ENCODE results near the gene C1orf174.
"Not testable (repeated sequence)": the region's sequence is repeated elsewhere in the genome, so short reads cannot be mapped to it uniquely, and the experiment has no call there.

The C1orf174 gene

DNA sequence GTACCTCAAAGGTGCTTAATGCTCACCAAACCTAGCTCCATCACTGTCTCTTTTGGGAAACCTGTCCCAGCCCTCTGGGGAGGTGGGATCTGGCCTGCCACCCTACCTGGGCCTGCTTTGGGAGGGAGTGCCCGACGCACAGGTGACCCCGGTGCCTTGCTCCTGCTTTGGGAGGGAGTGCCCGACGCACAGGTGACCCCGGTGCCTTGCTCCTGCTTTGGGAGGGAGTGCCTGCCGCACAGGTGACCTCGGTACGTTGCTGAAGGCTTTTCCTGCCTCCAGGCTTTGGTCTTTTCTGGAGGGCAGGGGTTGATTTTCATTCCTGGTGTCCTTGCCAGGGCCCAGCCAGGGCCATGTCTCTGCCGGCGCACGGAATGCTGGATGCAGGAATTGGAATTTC lies 25.2 kb upstream of the C1orf174 start:
- no peak for DNase-seq

DNA sequence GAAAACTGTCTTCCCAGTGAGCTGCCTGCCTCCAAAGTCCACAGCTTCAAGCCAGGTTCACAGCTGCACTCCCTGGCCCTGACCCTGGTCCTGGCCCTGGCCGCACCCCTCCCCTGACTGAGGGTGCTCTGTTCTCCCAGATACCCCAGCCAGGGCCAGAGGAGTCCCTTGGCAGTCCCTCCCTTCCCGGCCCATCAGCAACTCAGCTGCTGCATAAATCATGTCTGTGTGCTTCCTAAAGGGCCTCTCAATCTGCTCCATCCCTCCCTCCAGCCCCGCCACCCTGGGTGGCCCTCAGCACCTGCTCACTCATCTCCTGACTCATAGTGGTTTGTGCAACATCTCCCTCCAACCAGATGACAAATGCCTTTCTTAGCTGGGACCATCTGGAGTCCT lies 24.8 kb upstream of the C1orf174 start:
- no peak for DNase-seq

DNA sequence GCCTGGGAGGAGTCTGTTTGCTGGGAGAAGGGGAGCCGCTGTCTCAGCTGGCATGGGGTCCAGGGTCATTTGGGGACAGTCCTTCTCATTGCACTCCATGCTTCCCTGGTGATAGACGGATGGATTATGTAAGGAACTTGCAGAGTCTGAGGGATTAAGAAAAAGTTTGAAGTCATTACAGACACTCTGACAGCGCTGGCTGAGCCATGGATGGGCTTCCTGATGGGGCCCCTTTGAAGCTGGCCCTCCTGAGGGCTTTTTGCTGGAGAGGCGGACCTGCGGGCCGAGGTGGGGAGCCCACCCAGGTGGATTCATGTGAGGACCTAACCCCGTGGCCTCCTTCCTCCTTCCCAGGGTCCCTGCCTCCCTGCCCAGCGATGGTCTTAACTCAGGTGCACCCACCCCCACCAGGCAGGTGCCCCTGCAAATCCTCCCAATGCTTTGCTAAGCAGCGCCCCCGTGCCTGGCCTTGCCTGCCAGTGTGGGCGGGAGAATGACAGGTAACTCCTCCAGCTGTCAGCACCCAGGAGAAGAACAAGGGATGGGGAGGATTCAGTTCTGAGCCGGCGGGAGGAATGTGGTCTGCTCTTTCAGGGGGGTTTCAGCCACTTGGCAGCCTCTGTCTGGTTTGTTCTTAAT lies 24.2 kb upstream of the C1orf174 start:
- no peak for DNase-seq

DNA sequence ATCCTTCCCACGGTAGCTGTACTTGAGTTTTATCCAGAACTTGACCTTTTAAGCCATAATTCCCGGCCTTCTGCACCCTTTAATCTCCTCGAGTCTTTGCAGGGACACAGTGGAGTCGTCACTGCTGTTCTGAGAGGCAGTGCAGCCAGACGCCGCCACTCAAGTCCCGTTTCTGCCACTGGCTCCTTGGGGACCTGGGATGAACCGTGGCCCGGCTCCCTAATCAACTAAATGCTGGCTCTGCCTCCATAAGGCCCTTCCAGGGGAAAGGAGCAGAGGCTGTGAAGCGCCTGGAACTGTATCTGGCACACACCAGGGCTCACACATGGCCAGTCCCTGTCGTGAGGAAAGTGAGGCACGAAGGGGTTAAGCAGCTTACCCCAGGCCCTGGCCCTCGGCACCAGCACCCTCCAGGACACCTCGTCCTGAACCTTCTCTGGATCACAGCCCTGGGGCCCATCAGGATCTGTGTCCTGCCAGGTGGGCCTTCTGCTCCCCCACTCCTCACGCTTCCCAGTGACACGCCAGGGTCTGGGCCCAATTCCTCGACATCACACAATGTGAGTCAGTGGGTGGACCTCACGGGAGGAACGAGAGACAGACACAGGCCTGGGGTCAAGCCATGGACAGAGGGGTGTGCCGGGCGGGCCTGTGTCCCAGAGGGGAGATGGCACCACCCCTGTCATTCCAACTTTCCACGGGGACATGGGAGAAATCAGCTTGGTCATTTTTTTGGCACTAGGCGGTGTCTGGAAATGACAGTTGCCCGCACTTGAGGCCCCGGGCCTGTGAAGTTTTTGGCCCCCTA lies 23.5 kb upstream of the C1orf174 start:
- DNase-seq, result no peak

DNA sequence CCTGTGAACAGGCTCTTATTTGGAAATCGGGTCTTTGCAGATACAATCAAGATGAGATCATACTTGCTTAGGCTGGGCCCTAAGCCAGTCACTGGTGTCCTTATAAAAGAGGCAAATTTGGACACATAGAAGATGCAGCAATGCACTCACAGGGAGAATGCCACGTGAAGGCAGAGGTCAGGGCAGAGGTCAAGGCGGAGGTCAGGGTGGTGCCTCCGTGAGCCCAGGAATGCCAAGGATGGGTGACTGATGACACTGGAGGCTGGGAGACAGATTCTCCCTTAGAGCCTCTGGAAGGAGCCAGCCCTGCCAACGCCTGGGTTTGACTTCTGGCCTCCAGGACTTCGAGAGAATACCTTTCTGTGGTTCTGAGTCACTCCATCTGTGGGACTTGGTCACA lies 22.8 kb upstream of the C1orf174 start:
- DNase-seq, result no peak

DNA sequence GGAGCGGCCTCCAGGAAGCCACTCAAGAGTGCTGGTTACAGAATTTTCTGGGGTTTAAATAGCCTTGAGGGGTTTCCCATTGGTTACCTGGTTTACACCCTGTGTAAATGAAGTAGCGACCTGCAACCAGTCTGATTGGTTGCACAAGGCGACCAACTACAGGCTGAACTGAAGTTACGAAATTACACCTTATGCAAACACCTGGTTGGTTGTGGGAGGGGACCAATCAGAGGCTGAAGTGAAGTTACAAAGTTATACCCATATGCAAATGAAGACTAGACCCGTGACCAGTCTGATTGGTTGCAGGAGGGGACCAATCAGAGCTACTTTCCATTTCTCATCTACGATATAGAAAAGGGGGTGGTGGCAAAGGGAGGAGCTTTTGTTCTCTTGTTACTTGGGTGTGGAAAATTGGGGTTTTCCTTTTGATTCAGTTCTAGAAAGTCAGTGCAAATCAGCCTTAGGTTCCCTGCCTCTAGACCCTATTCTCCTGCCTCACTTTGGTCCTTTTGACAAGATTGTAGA lies 22.2 kb upstream of the C1orf174 start:
- peak; percentile 65 for DNase-seq

DNA sequence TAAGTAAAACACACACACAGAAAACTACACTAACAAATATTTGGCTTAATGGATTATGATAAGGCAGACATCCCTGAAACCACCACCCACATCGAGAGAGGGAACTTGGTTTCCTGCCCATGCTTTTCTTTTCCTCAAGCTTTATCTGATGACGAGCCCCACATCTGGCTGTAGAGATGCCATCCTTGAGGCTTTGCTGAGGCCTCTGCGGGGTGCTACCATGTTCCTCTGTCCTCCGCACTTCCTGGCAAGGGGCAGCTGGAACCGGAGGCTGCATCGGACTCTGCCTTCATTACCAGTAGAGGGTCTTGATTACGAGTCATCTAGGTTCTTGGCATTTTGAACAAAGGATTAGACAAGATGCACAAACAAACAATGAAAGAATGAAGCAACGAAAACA lies 21.7 kb upstream of the C1orf174 start:
- DNase-seq, result no peak

DNA sequence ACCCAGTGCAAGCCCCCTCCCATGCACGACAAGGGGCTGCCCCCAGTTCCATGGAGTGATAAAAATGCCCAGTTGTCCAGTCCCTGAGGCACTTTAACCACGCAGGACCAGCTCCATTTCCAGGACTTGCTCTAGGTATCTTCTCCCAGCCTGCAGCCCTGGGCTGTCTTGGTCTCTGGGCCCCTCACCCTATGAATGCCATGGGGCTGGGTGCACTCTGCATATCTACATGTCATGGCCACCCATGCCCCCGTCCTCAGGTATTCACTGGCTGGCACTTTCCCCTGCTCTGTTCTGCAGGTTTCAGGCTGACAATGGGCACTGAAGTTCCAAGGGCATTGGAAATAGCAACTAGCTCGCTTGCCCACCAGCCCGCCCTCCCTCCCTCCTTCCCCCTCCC lies 19.6 kb upstream of the C1orf174 start:
- DNase-seq, result no peak

DNA sequence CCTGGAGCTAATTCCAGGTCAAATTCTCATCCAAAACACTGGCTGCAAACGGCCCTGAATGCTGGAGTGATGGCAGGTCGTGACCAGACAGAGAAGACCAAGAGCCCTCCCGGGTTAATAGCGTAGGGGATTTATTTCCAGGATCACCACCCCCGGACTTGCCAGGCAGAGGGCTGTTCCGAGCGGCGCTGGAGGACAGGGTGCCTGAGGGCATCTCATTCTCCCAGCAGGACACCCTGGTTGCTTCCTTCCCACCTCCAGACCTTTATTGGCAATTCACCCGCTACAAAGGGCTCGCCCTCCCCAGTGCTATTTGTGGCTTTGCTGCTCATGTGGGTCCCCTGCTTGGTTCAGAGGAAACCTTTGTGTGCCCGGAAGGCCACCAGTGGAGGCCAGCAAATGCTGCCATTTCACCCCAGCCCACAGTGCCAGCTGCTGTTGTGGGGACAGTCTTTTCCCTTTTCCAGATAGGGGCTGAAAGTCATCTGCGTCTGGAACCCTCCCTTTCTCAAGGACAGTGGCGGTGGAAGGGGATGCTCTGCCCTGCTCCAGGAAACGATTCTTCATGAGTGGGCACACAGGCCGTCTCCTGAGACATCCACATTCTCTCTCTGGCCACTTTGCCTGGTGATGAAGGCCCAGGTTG lies 19.0 kb upstream of the C1orf174 start:
- no peak for DNase-seq

DNA sequence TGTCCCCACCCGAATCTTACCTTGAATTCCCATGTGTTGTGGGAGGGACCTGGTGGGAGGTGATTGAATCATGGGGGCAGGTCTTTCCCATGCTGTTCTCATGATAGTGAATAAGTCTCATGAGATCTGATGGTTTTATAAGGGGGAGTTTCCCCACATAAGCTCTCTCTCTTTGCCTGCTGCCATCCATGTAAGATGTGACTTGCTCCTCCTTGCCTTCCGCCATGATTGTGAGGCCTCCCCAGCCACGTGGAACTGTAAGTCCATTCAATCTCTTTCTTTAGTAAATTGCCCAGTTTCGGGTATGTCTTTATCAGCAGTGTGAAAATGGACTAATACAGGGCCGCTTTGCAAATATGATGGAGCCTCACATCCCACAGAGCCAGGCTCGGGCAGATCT lies 18.3 kb upstream of the C1orf174 start:
- not testable (repeated sequence) for DNase-seq

DNA sequence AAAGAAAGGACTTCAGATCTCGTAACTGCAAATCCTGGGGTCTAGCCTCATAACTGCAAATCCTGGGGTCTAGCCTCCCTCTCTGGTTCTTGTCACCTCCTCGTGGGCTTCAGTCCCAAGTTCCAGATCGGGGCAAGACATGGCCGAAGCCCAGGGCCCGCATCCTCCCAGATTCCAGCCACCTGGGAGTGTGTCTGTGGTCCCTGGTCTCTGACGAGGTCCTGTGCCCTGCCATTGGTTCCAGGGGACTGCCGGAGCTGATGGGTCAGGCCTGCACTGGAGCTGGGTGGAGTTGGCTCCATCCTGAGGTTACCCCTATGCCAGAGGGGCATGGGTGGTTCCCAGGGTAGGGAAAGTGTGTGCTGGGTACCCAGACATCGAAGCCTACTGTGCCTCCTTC lies 17.7 kb upstream of the C1orf174 start:
- no peak for DNase-seq

DNA sequence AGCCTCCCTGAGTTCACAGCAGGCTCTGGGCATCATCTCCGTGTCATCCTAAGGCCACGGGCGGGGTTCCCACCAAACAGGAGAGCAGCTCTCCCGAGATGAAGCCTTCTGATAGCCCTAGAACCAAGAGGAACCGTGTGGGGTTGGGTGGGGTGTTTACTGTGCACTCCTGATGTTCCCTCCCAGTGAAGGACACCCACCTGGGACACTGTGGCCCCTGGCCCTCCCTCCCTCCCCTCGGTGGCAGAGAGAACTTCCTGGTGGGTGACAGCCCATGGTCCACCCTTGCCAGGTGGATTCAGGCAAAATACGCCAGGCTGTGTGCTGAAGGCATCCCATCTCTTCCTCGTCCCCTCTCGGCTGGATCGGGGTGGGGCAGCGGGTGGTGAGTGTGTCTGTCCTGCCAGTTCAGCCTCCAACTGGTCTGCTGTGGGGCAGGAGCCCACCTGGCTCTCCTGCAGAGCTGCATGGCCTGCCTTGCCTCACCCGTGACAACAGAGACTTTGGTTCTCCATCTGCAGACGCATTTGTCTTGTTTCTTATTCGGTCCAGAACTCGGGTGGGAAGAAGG lies 15.6 kb upstream of the C1orf174 start:
- no peak for DNase-seq

DNA sequence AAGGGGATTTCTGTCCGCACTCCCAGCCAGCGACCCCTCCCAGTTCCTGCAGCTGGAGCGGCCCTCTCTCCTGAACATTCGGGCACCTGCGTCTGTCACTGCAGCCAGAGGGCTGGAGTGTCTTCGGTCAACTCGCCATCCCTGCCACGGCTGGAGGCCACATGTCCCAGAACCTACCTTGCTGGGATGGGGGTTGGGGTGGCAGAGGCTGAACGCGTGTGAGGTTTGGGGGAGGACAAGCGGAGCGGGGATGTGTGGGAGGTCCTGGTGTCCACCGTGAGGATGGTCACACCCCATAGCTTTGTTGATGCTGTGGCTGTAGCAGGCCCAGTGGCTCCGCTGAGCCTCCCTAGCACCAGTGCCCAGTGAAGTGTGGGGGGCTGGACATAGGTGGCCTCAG lies 14.8 kb upstream of the C1orf174 start:
- DNase-seq, result no peak

DNA sequence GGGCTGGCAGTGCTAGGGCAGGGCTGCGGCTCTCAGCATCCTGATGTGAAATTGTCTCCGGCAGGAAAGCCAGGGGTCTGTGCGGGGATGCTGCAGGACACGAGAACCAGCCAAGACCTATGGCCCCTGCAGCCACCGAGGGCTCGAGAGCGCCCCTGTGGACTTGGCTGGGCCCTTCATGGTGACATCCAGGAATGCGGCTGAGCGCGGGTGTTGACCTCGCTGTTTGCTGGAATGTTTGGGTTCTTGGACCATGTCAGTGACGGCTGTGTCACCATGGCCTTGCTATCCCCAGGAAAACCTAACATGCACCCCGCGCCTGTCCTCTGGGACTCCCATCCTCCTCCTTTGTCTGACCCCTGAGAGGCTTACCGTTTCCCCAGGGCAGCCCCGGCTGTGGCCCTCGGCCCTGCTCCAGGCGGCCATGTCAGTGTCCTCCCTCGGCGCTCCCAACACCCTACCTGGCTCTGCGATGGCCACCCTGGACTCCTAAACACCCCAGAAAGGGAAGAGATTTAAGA lies 14.3 kb upstream of the C1orf174 start:
- no peak for DNase-seq

DNA sequence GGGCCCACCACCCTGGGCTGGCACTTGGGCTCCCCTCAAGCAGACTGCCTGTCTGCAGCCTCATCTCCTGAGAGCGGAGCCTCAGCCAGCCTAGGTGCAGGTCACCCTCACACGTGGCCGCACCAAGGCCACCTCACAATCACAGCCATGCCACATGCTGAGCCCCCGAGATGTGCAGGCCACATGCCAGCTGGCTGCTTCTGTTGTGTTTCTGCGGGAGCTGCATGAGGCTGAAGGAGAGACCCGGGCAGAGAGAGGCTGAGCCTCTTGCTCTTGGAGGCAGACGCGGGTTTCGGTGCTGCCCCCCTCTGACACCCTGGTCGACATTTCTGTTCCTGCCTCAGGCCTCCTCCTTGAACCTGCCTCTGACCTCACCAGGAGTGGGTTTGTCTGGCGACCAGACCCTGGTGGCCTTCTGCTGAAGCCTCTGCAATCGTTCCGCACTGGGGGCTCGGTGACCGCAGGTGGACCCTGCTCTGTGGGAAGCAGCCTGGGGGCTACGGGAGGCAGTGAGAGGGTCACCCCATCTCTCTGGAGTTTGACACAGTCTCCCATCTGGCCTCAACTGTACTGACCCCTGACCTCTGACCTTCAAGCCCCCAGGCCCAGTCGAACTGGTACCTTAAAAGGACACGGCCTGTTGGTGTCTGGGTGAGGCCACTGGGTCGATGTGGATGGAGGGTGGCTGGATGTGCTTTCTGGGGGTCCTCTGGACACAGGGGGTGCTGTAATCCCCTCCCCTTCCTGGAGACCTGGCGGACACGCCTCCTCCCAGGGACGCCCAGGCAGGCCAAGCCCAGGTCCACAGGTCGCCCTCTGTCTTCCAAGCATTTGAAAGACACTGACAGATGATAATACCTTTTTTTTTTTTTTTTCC lies 13.0 kb upstream of the C1orf174 start:
- DNase-seq, result no peak

DNA sequence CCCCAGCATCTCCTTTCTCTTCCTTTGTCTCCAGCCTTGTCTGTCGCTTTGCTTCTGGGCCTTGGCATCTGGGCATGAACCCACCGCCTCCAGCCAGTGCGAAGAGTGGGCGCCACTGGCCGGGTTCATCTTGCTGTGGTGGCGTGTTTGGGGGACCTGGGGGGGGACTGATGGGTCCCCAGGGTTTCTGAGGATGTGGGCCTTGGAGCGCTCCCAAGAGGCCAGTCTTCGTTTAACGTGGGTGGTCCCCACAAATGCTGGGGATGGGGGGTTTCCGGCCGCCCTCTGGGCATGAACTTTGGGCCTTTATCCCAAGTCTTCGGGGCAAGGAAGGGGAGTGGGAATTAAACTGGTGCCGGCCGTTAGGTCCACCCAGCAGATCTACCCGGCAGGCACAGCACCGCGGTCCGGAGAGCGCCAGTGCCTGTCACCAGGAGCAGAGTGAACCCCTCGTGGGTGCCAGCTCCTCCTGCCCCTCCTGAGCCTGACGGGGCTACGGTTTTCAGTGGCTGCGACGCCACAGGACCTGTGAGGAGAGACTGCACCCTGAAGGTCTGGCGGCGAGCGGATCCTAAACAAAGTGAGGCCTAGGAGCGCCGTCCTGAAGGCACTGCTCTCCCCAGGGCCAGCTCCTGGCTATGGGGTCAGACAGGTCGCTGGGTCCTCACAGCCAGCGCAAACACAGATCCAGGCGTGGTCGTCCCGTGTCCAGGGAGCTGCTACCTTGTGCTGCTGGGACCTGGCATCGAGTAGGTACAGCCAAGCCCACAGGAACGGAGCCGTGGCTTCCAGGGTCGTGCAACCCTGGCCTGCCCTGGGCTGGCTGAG lies 12.1 kb upstream of the C1orf174 start:
- DNase-seq, result no peak

DNA sequence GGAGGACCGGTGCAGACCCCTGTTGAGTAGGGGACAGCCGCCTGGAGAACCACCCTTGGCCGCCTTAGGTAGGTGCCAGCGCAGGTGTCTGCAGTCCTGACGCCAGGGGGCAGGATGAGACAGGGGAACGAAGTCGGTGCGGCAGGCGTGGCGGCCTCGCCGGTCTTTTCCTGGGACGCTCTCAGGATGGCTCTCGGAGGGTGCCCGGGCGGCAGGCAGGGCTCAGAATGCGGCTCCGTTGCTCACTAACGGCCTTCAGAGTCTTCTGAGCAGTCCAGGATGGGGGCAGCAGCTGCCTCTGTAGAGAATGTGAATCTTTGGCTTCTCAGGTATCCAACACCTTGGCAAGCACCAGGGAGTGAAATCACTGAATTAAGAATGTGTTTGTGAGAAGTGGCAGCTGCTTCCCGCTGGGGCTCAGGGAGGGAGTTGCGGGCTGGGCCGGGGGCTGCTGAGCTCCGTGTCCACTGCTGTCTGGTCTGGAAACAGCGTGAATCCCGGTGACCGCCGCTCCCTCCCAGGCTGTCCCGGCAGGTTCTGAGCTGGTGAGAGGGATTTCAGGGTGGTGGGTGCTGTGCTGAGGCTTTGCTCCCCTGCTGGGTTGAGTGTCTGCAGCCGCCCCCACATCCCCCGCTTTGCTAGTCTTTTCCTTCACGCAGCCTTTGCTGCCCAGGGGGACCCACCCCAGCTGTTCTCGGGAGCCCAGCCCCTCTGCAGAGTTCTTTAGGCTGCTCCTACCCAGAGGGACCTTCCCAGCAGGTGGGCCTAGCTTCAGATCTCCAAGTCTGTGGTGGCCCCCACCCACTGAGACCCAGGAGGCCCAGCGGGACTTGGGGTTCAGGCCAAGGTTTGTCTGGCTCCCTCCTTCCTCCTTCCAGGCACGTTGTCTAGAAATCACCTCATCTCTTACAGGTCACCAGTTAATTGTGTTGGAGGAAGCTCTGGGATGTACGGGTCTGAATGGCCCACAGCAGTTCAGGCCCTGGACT lies 11.1 kb upstream of the C1orf174 start:
- DNase-seq, result peak; percentile 76

DNA sequence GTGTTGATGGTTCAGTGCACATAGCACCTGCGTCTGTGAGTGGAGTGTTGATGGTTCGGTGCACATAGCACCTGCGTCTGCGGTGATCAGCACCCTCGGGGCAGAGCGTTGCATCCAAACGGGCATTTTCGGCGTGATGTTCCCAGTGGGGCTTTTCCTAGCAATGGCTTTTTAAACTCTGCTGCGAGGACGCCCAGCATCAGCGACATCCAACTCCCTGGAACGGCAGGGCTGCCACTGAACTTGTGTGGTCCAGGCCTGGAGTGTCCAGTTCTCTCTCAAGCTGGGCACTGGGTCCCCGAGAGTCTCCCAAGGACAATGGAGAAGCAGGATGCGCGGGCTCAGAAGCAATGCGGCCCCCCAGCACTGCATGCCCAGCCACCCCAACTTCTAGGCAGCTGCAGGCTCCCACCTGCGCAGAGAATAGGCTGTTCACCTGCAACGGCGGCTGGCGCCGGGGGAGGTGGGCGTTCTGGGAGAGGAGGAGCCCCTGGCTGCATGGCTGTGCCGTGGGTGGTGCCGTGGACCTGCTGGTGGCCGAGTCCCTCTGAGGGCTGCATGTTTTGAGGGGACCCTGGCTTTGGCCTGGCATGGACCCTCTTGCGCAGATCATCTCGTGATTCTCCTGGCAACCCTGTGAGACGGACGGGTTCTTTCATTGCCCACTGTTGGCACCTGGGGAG lies 10.1 kb upstream of the C1orf174 start:
- no peak for DNase-seq

DNA sequence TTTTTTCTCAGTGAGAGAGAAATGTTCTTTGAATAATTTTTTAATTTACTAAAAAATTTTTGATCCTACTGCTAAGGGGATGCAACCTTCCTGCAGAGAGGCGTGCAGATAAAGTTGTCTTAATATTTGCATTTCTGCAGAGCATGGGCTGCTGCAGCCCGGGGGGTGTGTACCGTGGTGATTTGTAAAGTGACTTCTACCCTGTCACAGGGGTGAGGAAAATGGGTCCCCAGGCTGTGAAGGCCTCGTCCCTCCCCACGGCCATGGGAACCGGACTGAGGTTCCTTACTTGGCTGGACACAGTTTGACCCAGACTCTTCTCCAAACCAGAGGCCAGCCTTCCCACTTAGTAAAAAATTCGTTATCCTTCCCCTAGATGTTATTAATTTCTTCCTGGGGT lies 9.5 kb upstream of the C1orf174 start:
- DNase-seq, result no peak
